HEK293 (cell line): ENCODE measurements around the gene PUM1.

ENCODE experiments used
- CTCF ChIA-PET: fragments of 350-600 bp; formaldehyde crosslinking; extraction: SDS; loops from one replicate; lab custom pipeline; 2021; ENCODE audit warnings: antibody characterized with exemption; lab: Yijun Ruan, JAX
- POLR2A ChIA-PET: fragments of 300-600 bp; formaldehyde crosslinking; extraction: SDS; loops from one replicate; lab custom pipeline; 2020; ENCODE audit warnings: antibody characterized with exemption, inconsistent platforms; lab: Yijun Ruan, JAX
- H3K27ac ChIP-seq: fragments of 200-500 bp; sonication (Bioruptor generic); 2 replicates; pipeline ENCODE4 v1.5.1; 2014; ENCODE audit warnings: low read depth, low read length, control low read depth, inconsistent platforms; ENCODE audit errors: extremely low read depth
- H3K36me3 ChIP-seq, 2 experiments: fragments of 200-500 bp in 1 of 2; sonication (Bioruptor generic) in 1 of 2; 1 replicate in 1 of 2; 2 replicates in 1 of 2; pipeline ENCODE4 v1.5.1; 2014 to 2017; ENCODE audit warnings: inconsistent platforms in 2 of 2, low read length in 2 of 2; ENCODE audit not compliant: control insufficient read depth in 2 of 2, insufficient read depth in 1 of 2
- H3K4me1 ChIP-seq: fragments of 200-500 bp; sonication (Bioruptor generic); 2 replicates; pipeline ENCODE4 v1.5.1; 2014; ENCODE audit warnings: mild to moderate bottlenecking, low read length, inconsistent platforms; ENCODE audit not compliant: control insufficient read depth, insufficient read depth
- H3K4me3 ChIP-seq: 2 replicates; pipeline ENCODE4 v1.5.1; 2011; ENCODE audit warnings: low read depth, mild to moderate bottlenecking, control low read depth, low read length, moderate library complexity
- H3K9me3 ChIP-seq: fragments of 200-500 bp; sonication (Bioruptor generic); 2 replicates; pipeline ENCODE4 v1.5.1; 2014; ENCODE audit warnings: low read depth, low read length, inconsistent platforms; ENCODE audit not compliant: control insufficient read depth, insufficient read depth
- EGR2 ChIP-seq: fragments of 450-650 bp; formaldehyde crosslinking; IDR thresholded peaks from 2 replicates; pipeline ENCODE4 v1.5.1; 2016; ENCODE audit warnings: low read depth, missing biosample characterization, missing genetic modification characterization
- FEZF1 ChIP-seq: fragments of 450-650 bp; formaldehyde crosslinking; IDR thresholded peaks from 2 replicates; pipeline ENCODE4 v1.5.1; 2016; ENCODE audit warnings: missing biosample characterization, missing genetic modification characterization
- HOXA7 ChIP-seq: sonication (generic); formaldehyde crosslinking; IDR thresholded peaks from 2 replicates; pipeline ENCODE4 v1.8.1; 2022; ENCODE audit warnings: missing genetic modification reagents, borderline replicate concordance
- KLF16 ChIP-seq: fragments of 450-650 bp; formaldehyde crosslinking; IDR thresholded peaks from 2 replicates; pipeline ENCODE4 v1.5.1; 2017; ENCODE audit warnings: missing biosample characterization, missing genetic modification characterization
- MYNN ChIP-seq: fragments of 450-650 bp; formaldehyde crosslinking; IDR thresholded peaks from 2 replicates; pipeline ENCODE4 v1.5.1; 2016; ENCODE audit warnings: missing biosample characterization, missing genetic modification characterization, borderline replicate concordance
- TCF7L2 ChIP-seq: IDR thresholded peaks from 2 replicates; pipeline ENCODE4 v1.6.1; 2011; ENCODE audit warnings: low read depth, mild to moderate bottlenecking, inconsistent platforms, low read length, moderate library complexity, borderline replicate concordance
- ZBTB7A ChIP-seq: fragments of 450-650 bp; formaldehyde crosslinking; IDR thresholded peaks from 2 replicates; pipeline ENCODE4 v1.5.1; 2016; ENCODE audit warnings: low read depth, missing biosample characterization, missing genetic modification characterization
- ZNF133 ChIP-seq: fragments of 450-650 bp; formaldehyde crosslinking; IDR thresholded peaks from 2 replicates; pipeline ENCODE4 v1.5.1; 2016; ENCODE audit warnings: missing biosample characterization, missing genetic modification characterization
- ZNF146 ChIP-seq: fragments of 450-650 bp; formaldehyde crosslinking; IDR thresholded peaks from 2 replicates; pipeline ENCODE4 v1.5.1; 2016; ENCODE audit warnings: missing biosample characterization, missing genetic modification characterization
- ZNF155 ChIP-seq: fragments of 450-650 bp; formaldehyde crosslinking; IDR thresholded peaks from 2 replicates; pipeline ENCODE4 v1.5.1; 2016; ENCODE audit warnings: missing biosample characterization, missing genetic modification characterization
- ZNF341 ChIP-seq: fragments of 450-650 bp; formaldehyde crosslinking; IDR thresholded peaks from 2 replicates; pipeline ENCODE4; 2016; ENCODE audit warnings: low read depth, missing biosample characterization, missing genetic modification characterization
- ZNF433 ChIP-seq: fragments of 450-650 bp; formaldehyde crosslinking; IDR thresholded peaks from 2 replicates; pipeline ENCODE4 v1.5.1; 2016; ENCODE audit warnings: missing biosample characterization, missing genetic modification characterization, low read depth
- ZNF473 ChIP-seq: fragments of 450-650 bp; formaldehyde crosslinking; IDR thresholded peaks from 2 replicates; pipeline ENCODE4 v1.5.1; 2017; ENCODE audit warnings: missing biosample characterization, missing genetic modification characterization
- ZNF558 ChIP-seq: fragments of 450-650 bp; formaldehyde crosslinking; IDR thresholded peaks from 2 replicates; pipeline ENCODE4 v1.5.1; 2016; ENCODE audit warnings: missing biosample characterization, missing genetic modification characterization
- ZNF621 ChIP-seq: fragments of 450-650 bp; formaldehyde crosslinking; IDR thresholded peaks from 2 replicates; pipeline ENCODE4 v1.5.1; 2017; ENCODE audit warnings: missing biosample characterization, missing genetic modification characterization
- ZNF701 ChIP-seq: fragments of 450-650 bp; formaldehyde crosslinking; IDR thresholded peaks from 2 replicates; pipeline ENCODE4 v1.5.1; 2016; ENCODE audit warnings: missing biosample characterization, missing genetic modification characterization
- ZNF768 ChIP-seq: fragments of 450-650 bp; formaldehyde crosslinking; IDR thresholded peaks from 2 replicates; pipeline ENCODE4 v1.5.1; 2018; ENCODE audit warnings: missing biosample characterization, mild to moderate bottlenecking, missing genetic modification characterization
- ZNF837 ChIP-seq: fragments of 450-650 bp; formaldehyde crosslinking; IDR thresholded peaks from 2 replicates; pipeline ENCODE4 v1.5.1; 2016; ENCODE audit warnings: missing biosample characterization, missing genetic modification characterization
- TF ChIP-seq, protein P1 (sequence below): fragments of 450-650 bp; formaldehyde crosslinking; IDR thresholded peaks from 2 replicates; pipeline ENCODE4 v1.5.1; 2016; ENCODE audit warnings: missing biosample characterization, missing genetic modification characterization
- TF ChIP-seq, protein P2 (sequence below): fragments of 450-650 bp; formaldehyde crosslinking; IDR thresholded peaks from 2 replicates; pipeline ENCODE4 v1.5.1; 2016; ENCODE audit warnings: missing biosample characterization, missing genetic modification characterization
- TF ChIP-seq, protein P3 (sequence below): fragments of 450-650 bp; formaldehyde crosslinking; IDR thresholded peaks from 2 replicates; pipeline ENCODE4 v1.5.1; 2016; ENCODE audit warnings: missing biosample characterization, missing genetic modification characterization
- TF ChIP-seq, protein P4 (sequence below): sonication (generic); formaldehyde crosslinking; IDR thresholded peaks from 2 replicates; pipeline ENCODE4 v1.8.1; 2022; ENCODE audit warnings: mild to moderate bottlenecking, moderate library complexity, missing genetic modification reagents
- TF ChIP-seq, protein P5 (sequence below): fragments of 450-650 bp; formaldehyde crosslinking; IDR thresholded peaks from 2 replicates; pipeline ENCODE4 v1.5.1; 2016; ENCODE audit warnings: missing biosample characterization, missing genetic modification characterization
- TF ChIP-seq, protein P6 (sequence below): fragments of 450-650 bp; IDR thresholded peaks from 2 replicates; pipeline ENCODE4 v1.5.1; 2018; ENCODE audit warnings: missing biosample characterization, missing genetic modification characterization

Gene PUM1

DNA sequence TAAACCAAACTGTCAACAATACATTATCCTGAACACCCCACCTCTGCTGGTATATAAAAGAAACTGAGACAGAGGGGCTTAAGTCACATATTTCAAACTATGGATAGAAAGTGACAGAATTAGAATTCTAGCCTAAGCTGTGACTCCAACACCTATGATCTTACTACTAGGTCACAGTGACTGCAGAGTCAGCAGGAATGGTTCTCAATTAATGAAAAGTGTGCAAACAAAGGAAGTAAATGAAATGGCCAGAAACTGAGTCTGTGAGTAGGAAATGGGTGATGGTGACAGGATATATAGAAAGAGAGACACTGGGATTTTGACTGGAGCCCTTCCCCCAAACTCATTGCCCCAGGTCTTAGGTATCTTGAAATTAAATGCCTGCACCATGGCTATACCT, 118.3 kb downstream of the PUM1 start (continued):
- TF ChIP-seq, protein P1, sequence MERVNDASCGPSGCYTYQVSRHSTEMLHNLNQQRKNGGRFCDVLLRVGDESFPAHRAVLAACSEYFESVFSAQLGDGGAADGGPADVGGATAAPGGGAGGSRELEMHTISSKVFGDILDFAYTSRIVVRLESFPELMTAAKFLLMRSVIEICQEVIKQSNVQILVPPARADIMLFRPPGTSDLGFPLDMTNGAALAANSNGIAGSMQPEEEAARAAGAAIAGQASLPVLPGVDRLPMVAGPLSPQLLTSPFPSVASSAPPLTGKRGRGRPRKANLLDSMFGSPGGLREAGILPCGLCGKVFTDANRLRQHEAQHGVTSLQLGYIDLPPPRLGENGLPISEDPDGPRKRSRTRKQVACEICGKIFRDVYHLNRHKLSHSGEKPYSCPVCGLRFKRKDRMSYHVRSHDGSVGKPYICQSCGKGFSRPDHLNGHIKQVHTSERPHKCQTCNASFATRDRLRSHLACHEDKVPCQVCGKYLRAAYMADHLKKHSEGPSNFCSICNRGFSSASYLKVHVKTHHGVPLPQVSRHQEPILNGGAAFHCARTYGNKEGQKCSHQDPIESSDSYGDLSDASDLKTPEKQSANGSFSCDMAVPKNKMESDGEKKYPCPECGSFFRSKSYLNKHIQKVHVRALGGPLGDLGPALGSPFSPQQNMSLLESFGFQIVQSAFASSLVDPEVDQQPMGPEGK (tag by site-specific recombination): no peak
- TF ChIP-seq, protein P2, sequence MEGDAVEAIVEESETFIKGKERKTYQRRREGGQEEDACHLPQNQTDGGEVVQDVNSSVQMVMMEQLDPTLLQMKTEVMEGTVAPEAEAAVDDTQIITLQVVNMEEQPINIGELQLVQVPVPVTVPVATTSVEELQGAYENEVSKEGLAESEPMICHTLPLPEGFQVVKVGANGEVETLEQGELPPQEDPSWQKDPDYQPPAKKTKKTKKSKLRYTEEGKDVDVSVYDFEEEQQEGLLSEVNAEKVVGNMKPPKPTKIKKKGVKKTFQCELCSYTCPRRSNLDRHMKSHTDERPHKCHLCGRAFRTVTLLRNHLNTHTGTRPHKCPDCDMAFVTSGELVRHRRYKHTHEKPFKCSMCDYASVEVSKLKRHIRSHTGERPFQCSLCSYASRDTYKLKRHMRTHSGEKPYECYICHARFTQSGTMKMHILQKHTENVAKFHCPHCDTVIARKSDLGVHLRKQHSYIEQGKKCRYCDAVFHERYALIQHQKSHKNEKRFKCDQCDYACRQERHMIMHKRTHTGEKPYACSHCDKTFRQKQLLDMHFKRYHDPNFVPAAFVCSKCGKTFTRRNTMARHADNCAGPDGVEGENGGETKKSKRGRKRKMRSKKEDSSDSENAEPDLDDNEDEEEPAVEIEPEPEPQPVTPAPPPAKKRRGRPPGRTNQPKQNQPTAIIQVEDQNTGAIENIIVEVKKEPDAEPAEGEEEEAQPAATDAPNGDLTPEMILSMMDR (tag by site-specific recombination): no peak
- TF ChIP-seq MYNN: no peak
- TF ChIP-seq ZNF558: no peak
- TF ChIP-seq, protein P3, sequence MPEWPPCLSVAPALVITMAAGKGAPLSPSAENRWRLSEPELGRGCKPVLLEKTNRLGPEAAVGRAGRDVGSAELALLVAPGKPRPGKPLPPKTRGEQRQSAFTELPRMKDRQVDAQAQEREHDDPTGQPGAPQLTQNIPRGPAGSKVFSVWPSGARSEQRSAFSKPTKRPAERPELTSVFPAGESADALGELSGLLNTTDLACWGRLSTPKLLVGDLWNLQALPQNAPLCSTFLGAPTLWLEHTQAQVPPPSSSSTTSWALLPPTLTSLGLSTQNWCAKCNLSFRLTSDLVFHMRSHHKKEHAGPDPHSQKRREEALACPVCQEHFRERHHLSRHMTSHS: no peak
- no peak for TF ChIP-seq ZBTB7A (tag by site-specific recombination)
- TF ChIP-seq ZNF133 (tag by site-specific recombination): no peak
- TF ChIP-seq, protein P4, sequence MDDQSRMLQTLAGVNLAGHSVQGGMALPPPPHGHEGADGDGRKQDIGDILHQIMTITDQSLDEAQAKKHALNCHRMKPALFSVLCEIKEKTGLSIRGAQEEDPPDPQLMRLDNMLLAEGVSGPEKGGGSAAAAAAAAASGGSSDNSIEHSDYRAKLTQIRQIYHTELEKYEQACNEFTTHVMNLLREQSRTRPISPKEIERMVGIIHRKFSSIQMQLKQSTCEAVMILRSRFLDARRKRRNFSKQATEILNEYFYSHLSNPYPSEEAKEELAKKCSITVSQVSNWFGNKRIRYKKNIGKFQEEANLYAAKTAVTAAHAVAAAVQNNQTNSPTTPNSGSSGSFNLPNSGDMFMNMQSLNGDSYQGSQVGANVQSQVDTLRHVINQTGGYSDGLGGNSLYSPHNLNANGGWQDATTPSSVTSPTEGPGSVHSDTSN (CRISPR knock-in tag): no peak

DNA sequence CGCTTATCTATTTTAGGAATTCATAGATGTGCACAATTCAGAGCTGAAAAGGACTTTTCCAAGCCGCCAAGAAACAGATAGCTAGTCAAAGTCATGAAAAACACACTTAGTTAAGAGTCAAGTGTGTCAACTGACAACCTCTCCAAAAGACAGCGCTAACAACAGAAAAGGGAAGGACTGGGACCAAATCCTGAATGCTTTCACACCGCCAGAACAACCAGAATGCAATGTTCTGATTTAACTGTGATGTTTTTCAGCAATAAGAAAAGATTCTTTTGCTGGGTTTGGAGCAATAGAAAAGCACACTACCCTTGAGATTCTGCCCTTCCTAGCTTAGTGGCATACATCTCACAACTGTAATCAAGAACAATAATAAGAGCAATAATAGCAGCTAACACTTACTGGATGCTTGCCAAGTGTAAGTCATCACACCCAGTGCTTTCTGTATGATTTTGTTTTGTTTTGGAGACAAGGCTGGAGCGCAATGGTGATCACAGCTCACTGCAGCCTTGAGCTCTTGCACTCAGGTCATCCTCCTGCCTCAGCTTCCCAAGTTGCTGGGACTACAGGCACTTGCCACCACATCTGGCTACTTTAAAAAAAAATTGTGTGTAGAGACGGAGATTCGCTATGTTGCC, 123.1 kb downstream of the PUM1 start:
- Histone ChIP-seq H3K4me1 (no peaks in the 10 kb centered on the region), H3K27ac (no peak overlapping the region)
- CTCF ChIA-PET: interaction anchor here (0.5 to 2.0 kb wide), 4 partner anchors 13 to 160 kb away, joined by 3 to 9 read pairs (median 4); no protein-coding TSS in a partner anchor
- TF ChIP-seq ZNF433 (tag by site-specific recombination) (no peak), HOXA7 (CRISPR knock-in tag) (no peak), FEZF1 (tag by site-specific recombination) (no peak), ZNF837 (tag by site-specific recombination) (no peak), TCF7L2 (no peak), ZNF155 (tag by site-specific recombination) (no peak), KLF16 (tag by site-specific recombination) (no peak), EGR2 (tag by site-specific recombination) (no peak), ZNF621 (tag by site-specific recombination) (no peak), ZNF341 (tag by site-specific recombination) (no peak), ZNF701 (tag by site-specific recombination) (no peak), ZNF768 (tag by site-specific recombination) (no peak), ZNF473 (tag by site-specific recombination) (no peak), ZNF146 (tag by site-specific recombination) (no peak)
- TF ChIP-seq, protein P5, sequence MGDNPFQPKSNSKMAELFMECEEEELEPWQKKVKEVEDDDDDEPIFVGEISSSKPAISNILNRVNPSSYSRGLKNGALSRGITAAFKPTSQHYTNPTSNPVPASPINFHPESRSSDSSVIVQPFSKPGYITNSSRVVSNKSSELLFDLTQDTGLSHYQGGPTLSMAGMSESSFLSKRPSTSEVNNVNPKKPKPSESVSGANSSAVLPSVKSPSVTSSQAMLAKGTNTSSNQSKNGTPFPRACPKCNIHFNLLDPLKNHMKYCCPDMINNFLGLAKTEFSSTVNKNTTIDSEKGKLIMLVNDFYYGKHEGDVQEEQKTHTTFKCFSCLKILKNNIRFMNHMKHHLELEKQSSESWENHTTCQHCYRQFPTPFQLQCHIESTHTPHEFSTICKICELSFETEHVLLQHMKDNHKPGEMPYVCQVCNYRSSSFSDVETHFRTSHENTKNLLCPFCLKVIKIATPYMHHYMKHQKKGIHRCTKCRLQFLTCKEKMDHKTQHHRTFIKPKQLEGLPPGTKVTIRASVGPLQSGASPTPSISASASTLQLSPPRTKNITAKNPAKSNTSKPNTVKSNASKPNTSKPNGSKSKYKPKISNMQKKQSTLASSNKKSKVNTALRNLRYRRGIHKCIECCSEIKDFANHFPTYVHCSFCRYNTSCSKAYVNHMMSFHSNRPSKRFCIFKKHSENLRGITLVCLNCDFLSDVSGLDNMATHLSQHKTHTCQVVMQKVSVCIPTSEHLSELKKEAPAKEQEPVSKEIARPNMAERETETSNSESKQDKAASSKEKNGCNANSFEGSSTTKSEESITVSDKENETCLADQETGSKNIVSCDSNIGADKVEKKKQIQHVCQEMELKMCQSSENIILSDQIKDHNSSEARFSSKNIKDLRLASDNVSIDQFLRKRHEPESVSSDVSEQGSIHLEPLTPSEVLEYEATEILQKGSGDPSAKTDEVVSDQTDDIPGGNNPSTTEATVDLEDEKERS (tag by site-specific recombination): no peak
- TF ChIP-seq, protein P6, sequence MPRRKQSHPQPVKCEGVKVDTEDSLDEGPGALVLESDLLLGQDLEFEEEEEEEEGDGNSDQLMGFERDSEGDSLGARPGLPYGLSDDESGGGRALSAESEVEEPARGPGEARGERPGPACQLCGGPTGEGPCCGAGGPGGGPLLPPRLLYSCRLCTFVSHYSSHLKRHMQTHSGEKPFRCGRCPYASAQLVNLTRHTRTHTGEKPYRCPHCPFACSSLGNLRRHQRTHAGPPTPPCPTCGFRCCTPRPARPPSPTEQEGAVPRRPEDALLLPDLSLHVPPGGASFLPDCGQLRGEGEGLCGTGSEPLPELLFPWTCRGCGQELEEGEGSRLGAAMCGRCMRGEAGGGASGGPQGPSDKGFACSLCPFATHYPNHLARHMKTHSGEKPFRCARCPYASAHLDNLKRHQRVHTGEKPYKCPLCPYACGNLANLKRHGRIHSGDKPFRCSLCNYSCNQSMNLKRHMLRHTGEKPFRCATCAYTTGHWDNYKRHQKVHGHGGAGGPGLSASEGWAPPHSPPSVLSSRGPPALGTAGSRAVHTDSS (tag by site-specific recombination): no peak
- TF ChIP-seq, all 188 proteins: peak for 0
- peaks cover 42 to 92% of the 10 kb centered on the region in 2 experiments for H3K36me3 ChIP-seq
- no peak overlapping the region for H3K4me3 ChIP-seq
- H3K9me3 ChIP-seq: no peaks in the 10 kb centered on the region
- POLR2A ChIA-PET: interaction anchor here (0.5 kb wide), 1 partner anchor 49 kb away, joined by 3 read pairs; no protein-coding TSS in a partner anchor
